HG03159 (cell line): ENCODE results near the gene GPR3.

Experiments
- ATAC-seq: cut with Tn5 transposase; IDR thresholded peaks from one replicate; pipeline ENCODE4 v1.9.1; 2021; ENCODE audit warnings: mild to moderate bottlenecking, moderate library complexity; ENCODE audit not compliant: unreplicated experiment

The GPR3 gene

DNA sequence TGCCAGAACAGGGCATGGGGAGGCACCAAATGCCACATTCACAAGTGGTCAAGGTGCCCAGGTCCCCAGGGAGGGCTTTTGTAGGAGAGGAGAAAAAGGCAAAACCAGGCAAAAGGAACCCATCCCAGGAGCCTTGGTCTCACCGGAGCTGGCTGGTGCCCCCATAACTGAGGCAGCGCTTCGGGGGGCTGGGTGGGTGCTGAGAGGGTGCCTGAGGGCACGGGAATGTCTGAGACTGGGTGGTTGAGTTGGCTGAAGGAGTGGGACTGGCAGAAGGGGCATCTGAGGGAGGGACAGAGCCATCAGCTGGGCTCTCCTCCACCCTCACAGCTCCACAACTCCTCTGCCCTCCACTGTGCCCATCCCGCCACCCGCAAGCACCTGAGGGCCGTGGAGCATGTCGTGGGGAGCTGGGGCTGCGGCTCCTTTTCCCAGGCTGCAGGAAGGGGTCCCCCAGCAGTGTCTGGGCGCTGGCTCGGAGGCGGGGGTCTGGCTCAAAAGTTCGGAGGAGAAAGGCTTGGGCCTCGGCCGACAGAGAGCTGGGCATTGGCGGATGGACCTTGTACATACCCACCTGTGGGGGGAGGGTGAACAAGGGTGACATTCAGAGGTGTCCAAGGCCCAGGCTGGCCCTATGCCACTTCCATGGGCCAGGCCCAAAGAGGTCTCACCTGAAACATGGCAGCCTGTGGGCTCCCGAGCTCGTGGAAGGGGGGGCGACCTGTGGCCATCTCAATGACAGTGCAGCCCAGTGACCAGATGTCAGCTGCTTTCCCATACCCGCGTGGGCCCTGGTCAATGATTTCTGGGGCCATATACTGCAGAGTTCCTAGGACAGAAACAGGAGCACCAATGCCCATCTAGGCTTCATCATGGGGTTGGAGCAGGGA lies 34.1 kb upstream of the GPR3 start:
- ATAC-seq: no peak

DNA sequence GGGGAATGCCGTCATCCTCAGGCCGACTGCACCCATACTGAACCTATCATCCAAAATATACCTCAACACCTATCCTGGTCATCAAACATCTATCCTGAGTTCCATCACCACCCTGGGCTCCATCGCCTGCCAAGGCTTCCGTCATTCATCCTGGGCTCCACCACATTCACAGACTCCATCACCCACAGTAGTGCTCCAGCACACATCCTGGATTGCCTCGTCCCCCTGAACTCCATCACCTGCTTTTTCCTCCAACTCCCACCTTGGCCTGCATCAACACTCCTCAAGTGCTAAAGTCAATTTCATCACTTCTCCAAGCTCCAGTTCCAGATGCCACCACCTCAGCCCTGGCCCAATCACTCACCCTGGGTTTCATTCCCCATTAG lies 33.5 kb upstream of the GPR3 start:
- no peak for ATAC-seq

DNA sequence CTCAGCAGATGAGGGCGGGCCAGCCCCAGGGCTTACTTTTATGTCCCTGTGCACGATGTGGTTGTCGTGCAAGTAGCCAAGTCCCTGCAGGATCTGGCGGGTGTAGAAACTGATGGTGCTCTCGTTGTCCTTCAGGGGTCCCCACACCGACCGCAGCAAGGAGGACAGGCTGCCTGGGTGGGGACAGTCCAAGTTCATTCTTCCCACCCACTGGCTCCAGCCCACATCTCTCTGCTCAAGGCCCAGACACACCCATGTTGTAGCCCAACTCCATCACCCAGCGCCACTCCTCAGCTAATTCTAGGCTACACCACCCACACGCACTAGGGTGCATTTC lies 32.6 kb upstream of the GPR3 start:
- ATAC-seq: no peak

DNA sequence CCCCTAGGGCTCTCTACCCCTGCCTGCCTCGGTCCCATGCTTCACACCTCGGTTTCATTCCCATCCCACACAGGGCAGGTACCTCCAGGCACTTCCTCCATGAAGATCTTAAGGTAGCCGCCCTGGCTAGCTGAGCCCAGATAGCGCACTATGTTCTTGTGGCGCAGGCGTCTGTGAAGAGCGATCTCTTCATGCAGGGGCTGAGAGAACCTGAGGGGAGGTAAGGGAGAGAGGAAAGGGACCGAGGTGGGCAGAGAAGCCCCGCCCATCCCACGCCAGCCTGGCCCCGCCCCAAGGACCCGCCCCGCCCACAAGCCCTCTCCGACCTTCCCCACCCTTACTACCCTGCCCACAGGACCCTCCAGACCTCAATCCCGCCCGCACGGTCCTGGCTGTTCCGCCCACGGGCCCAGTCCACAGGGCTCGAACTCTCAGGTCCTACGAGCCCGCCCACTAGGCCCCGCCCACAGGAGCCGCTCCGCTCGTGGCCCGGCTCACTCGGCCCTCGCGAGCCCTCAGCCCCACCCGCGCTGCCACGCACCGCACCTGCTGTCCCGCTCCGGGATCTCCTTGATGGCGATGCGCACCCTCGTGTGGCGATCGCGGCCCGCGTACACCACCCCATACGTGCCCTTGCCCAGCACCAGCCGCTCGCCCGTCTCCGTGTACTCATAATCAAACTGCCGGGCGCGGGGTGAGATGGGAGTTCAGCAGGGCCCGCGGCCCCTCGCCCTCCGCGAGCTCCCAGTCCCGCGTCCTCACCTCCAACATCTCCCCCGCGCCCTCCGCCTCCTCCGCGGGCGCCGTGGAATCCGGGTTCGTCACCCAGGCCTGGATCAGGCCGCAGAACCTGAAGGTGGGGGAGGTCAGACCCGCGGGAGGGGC lies 32.0 kb upstream of the GPR3 start:
- ATAC-seq: no peak

DNA sequence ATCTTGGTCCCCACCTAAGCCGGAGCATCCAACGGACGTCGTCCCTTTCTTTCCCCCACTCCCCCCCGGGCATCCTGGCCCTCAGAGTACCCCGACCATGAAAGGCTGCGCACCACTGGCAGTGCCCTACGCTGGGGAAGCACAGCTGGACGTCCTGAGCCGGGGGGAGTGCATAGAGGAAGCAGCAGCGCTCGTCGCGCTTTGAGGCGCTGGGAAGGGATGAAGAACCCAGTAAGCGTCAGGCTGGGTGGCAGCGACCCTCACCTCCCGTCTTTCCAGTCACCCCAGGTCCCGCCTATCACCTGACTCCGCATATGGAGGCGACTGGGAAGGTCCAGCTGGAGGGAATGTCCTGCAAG lies 31.4 kb upstream of the GPR3 start:
- no peak for ATAC-seq

DNA sequence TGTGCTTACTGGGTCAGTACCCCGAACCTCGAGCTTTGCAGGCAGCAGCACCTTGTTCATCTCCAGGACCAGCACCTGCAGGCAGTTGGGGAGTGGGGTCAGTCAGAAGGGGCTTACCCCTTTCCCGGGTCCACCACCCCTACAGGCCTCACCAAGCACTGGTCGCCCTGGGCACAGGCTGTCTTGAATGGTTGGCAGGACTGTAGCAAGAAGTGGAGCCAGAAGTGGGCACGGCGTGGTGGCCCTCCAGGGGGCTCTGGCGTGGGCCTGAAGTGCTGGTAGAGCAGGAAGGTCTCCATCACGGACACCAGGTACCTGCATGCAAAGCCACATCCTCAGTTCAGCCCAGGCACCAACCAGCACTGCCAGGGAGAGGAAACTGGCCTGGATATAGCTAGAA lies 30.9 kb upstream of the GPR3 start:
- no peak for ATAC-seq

DNA sequence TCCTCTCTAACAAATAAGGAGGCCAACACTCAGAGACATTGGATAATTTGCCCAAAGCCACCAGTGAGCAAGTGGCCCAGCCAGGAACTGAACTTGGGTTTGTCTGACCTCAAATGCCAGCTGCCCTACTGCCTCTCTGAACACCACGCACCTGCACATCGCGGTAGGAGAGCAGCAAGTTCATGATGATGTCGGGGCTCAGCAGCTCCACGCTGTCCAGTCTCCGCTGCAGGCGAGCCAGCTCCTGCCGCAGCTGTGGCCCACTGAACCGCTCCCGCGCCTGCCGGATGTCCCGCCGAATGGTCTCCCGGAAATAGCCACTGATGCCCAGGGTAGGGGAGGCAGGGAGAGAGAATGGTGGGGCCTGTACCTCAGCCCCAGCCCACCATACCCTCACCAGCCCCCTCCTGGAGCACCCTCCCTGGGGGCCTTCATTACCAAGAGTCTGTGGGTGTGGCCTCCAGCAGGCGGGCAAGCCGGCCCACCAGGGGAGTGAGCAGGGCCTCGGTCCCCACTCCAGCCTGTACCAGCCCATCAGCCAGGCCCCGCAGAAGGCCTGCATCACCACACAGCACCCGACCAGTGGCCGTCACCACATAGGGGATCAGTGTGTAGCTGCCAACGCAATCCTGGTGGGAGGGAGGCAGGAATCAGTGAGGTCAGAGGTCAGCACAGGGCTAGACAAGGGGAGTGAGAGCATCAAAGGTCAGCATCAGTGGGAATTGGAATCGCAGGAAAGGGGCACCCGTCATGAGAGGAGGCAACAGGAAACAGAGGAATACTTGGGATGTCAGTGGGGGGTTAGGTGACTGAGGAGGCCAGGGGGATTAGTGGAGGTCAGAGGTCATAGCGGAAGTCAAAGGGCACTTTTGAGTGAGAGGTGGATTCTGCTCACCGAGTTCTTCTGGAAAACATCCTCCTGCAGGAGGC lies 28.4 kb upstream of the GPR3 start:
- ATAC-seq: no peak

DNA sequence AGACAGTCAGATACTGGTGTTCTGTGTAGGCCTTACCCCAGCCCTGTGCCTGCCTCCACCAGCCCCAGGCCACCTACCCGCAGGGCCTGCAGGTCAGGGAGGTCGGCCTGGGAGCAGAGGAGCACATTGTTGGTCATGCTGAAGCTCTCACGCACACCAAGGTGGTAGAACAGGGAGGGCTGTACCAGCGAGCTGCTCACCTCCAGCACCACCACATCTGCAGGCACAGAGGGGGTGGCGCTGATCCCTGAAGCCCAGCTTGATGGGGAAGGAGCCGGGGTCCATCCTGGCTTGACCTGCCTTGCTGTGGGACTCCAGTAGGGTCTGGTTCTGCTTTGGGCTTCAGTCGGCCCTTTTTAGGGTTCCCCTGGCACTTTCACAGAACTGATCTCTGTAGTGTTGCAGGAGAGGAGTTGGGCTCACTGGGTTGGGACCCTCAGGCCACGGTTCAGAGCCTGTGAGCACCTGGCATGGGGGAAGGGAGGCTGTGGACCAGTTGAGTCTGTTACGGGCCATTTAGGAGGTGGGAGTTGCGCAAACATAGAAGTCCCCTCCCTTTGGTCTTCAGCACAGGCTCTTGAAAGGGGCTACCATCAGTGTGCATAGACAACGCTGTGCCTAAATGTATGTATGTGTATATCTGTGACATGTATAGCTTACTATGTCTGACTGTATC lies 27.6 kb upstream of the GPR3 start:
- no peak for ATAC-seq

DNA sequence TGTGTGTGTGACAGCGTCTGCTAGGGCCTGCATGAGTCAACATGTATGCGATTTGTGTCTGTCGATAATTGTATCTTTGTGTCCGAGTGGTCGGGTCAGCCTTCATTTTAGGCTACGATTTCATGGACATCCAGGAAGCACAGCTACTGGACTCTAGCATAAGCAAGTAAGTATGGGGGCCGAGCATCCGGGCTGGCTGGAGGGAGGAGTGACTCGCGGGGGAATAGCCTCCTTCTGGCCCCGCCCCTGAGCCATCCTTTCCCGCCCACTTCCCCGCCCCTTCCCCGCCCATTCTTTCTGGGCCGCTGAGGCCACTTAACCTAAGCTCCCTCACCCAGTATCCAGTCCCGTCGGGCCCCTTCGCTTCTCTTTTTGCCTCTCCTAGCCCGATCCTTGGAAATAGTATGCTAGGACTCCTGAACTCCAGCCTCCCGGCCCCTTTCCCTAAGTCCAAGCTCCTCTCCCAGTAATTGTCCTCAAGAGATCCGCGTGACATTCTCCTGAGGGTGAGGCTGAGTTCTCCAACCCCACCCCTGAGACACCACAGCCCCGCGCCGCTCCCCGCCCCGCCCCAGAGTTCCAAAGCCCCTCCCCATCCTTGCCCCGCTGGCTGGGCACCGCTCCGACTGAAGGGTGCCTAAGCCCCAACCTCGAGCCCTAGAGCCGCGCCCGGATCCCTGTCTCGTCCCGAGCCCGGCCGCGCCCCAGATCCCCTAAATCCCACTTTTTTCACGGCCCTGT lies 26.9 kb upstream of the GPR3 start:
- peak; percentile 62 for ATAC-seq

DNA sequence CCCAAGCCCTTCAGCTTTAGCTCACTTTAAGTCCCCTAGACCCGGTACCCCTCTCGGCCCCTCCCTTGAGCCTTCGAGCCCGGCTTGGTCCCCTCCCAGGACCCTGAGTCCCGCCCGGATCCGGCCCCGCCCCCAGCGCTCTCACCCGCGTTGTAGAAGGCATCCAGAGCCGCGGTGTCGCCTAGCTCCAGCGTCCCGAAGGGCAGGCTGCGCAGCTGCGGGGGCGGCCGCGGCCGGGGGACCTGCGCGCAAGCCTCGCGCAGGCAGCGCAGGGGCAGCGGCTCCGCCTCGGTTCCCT lies 26.4 kb upstream of the GPR3 start:
- peak; percentile 31 for ATAC-seq

DNA sequence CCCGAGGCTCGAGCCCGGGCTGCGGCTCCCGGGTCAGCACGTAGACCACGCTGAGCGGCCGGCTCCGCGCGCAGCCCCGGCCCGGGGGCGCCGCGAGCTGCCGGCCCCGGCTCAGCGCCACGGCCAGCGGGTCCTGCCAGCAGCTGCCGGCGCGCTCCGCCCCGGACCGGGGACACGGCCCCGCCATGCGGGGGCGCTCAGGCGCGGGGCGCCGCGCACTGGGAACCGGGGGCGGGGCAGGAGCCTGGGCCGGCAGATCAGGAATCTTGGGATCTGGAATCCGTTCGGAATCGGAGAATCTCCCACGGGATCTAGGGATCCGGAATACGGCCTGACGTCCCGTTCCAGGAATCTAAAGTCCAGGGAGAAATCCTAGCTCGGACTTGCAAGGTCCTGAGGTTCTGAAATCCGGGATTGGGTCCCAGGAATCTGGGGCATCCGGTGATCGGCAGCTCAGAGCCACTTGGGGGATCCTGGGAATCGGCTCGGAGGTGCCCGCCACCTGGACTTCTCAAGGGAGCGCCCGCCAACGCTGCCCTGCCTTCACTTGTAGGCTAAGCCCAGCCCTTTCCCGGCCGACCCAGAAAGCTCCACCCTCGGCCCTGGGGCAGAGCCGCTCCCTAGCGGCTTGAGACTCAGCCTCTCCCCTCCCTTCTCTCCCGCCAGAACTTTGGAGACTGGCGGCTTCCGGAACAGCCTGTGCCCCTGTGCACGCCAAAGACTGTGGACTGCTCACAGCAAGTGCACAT lies 25.8 kb upstream of the GPR3 start, which contains the start of gene MAP3K6:
Gene MAP3K6, minus strand, starts transcription at position 551 of the 749 bp plus-strand sequence. Its CDS starts 364 bp downstream, at position 187.
- ATAC-seq: peak; percentile 17

DNA sequence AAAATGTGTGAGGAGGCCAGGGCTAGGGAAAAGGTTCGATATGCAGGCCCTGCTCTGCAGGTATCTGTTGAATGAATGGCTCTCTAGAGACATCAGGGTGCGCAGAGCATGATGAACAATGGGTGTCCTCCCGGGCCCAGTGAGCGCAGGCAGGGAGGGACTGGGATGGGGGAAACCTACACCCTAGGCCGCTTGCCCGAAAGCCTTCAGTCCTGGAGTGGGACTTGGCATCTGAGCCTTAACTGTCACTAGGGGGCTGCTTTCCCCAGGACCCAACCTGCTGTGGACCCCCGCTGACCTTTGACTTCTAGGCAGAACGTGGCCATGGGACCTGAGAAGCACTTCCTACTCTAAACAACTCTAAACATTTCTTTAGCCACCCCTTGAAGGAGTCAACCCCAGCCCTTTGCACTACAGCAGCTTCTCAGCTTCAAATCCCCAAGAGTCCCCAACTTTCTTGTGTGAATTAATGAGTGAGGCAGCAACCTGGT lies 25.2 kb upstream of the GPR3 start:
- no peak for ATAC-seq

DNA sequence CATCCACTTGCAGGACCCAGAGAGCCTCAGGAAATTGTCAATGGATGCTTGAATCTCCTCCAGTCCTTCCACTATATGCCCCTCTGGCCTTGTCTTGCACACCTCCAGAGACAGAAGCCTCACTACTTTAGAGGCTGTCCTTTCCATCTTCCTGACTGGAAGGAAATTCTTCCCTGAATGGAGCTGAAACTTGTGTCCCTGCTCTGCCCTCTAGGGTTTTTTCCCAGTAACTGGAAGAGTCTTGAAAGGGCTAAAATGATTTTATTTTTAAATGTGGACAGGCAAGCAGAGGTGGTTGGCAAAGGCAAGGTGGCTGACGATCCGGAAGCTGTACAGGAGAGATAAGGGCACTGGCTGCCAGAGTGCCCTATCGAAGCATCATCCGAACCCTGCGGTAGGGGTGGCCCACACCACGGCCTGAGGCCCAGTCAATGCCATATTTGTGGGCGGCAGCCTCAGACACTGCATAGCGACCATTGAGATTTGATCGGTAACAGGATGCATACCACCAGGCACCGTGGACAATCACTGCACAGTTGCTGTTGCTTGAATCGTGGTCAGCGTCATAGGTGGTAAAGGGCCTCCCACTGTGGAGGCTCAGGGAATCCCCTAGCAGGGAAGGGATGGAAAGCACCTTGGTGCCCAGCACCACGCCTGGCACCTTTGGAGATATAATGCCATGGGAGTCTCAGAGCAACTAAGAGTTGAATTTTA lies 23.4 kb upstream of the GPR3 start:
- ATAC-seq: no peak

DNA sequence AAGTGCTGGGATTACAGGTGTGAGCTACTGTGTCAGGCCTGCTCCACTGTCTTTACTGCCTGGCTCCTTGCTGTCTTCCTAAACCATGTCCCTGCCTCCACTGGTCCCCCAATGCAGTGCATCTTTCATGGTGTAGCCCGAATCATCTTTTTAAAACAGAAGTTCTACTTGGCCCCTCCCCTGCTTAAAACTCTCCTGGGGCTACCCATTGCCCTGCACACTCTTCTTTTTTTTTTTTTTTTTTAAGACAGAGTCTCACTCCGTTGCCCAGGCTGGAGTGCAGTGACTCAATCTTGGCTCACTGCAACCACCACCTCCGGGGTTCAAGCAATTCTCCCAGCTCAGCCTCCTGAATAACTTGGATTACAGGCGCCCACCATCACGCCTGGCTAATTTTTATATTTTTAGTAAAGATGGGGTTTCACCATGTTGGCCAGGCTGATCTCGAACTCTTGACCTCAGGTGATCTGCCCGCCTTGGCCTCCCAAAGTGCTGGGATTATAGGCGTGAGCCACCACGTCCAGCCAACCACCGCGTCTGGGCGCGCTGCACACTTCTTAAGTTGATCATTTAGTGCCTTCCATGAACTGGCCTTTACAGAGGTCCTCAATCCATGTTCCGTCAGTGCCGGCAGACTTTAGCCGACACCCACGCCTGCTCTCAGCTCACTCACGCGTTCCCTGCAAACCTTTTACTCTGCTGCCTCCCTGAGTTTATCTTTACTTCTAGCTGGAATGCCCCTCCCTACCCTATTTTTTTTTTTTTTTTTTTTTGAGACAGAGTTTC lies 20.2 kb upstream of the GPR3 start:
- ATAC-seq: no peak

DNA sequence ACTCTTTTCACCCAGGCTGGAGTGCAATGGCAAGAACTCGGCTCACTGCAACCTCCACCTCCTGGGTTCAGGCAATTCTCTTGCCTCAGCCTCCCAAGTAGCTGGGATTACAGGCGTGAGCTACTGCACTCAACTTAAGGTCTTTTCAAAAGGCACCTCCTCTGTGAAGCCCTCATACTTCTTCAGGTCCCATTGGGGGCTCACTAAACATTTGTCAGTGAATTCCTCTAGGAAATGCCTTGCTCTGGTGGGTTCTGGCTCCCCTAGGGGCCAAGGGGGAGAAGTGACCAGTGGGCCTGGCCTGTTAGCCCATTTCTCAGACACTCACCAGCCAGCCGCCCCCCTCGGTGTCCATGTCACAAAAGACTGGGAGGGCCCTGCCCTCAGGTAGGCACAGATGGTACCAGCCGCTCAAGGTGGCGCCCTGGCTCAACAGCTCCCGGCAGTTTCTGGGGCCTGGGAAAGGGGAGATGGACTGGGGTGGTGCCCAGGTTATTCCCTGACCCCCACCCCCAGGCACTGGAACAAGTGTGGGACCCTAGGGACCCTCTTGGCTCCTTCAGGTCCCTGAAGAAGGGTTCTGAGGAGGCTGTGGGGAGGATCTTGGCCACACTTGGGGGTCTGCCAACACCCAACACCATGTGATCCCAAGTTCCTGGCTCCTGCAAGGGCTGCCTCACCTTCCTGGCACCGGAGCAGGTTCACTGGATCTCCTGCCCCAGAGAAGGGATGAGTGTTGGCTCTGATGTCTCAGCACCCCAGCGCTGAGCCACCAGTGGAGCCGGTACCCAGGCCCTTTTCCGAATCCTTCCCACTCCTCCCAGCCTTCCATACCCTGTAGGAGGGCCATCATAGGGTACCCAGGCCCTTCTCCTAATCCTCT lies 19.4 kb upstream of the GPR3 start:
- ATAC-seq: no peak

DNA sequence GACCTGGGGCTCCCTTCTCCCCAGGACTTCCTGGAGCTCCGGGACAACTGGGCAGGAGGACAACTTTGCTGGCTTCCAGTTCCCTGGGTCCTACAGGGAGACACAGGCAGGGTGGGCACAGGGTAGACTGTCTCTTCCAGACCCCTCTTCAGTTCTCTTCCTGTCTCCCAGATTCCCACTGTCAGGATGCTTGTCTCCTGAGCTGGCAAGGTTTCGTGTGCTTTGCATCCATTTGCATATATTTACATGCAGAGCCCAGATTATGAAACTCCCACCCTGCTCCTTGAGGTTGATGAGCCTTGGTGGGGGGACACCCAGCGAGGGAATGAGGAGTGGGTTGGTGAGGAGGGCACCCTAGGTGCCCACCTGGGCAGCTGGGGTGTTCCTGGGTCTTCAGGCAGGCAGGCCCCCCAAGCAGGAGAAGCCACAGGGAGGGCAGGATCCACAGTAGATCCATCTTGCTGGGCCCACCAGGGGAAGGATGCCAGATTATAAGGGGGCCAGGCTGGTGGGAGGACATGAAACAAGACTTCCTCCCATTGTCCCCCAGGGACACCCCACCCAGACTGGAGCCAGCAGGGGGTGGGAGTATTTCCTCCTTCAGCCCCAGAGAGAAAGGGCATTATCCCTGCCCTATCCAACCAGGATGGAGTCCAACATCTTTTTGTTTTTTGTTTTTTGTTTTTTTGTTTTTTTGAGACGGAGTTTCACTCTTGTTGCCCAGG lies 17.9 kb upstream of the GPR3 start, which contains the start of gene FCN3:
Gene FCN3, minus strand, starts transcription at position 463 of the 725 bp plus-strand sequence. Its CDS starts 6 bp downstream, at position 457.
- ATAC-seq: no peak
